UCSD-AML1 (cell line): Measurements from ENCODE around the gene GSN.

Experiments used
- DNase-seq: peaks from one replicate; lab custom pipeline; 2025; ENCODE audit not compliant: unreplicated experiment; lab: John Stamatoyannopoulos, UW

The GSN gene

DNA sequence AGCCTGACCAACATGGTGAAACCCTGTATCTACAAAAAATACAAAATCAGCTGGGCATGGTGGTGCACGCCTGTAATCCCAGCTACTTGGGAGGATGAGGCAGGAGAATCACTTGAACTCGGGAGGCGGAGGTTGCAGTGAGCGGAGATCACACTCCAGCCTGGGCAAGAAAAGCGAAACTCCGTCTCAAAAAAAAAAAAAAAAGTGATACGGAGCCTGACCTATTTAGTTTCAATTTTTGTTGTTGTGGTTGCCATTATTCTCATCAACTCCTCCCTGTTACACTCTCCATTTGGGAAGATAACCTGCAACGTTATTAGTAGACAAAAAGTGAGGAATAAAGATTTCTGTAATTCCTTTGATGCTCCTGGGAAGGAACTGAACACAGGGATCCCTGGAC, 100.8 kb downstream of the GSN start:
- DNase-seq, result no peak

DNA sequence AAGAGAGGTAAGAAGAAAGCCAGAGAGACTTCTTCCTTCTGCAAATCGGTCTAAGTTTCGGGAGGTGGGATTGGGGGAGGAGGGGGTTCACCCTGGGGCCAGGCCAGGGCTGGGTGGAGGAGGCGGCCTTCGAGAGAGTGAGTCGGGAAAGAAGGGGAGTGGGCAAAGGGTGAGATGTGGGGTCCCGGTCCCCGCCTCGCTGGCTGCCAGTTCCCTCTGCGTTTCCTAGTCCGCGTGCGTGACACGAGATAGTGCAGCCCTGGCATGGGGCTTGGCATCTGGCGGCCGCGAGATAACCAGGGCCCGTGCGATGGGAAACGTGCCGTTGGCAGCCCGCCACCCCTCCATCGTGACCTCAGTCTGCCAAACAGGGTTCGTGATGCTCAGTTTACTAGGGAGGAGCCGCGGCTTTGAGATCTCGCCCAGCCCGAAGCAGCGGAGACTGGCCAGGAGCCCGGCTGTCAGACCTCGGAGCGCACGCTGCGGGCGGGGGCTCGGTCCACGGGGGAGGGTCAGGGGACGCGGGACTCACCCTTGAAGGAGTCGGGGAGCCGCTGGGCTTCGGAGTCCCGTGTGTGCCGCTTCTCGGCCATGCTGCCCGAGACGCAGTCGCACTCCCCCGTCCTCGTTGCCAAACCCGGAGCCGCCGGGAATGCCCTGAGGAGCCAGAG, 101.8 kb downstream of the GSN start, which contains the start of gene STOM:
Gene STOM (minus strand): TSS at position 656 of the 671 bp plus-strand sequence. CDS start 63 bp downstream, at position 593.
- DNase-seq, result no peak

DNA sequence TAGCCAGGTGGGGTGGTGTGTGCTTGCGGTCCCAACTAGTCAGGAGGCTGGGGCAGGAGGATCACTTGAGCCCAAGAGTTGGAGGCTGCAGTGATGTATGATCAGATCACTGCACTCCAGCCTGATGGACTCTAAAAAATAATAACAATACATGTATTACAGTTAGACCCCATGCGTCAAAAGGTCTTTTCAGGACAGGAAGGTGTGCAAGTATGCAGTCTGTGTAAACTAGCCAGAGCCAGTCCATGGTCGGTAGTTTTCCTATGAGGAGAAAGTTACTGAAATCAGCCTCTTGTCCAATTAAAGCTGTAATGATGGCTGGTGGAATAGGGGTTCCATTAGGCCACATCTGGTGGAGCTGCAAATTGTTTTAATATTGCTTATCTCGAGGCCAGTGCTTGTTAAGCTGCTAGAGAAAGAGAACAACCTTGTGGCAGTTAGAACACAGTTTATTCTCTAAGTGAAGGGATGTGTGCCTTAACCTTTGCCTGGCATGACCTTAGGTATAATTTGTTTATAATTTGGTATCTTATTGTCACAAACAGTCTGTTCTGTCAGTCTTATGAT, 103.6 kb downstream of the GSN start:
- no peak for DNase-seq

DNA sequence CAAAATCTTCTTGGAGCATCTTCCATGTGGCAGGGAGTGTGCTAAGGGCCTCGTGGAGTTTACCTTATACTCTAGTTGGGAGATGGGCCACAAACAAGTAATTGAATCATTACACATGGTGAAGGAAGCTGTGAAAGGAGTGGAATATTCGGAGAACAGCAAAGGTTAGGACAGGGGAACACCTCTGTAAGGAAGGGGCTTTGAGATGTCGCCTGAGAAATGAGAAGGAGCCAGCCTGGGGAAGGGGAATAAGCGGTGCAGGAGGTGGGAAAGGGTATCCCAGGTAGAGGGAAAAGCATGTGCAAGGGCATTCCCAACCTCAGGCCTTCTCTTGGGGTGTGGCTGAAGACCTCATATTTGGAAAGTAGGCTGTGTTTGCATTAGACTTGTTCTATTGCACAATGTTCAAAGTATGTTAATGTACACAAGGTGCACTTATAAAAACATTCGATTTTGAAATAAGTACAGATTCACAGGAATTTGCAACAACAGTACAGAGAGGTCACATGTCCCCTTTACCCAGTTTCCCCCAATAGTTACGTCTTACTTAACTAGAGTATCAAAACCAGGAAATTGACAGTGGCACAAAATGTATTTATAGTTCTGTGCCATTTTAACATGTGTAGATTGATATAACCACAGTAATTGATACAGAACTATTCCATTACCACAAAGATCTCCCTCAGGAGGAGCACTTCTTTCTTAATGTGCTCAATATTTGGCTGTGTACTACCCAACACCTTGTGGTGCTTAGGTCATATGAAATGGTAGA, 104.5 kb downstream of the GSN start:
- no peak for DNase-seq

DNA sequence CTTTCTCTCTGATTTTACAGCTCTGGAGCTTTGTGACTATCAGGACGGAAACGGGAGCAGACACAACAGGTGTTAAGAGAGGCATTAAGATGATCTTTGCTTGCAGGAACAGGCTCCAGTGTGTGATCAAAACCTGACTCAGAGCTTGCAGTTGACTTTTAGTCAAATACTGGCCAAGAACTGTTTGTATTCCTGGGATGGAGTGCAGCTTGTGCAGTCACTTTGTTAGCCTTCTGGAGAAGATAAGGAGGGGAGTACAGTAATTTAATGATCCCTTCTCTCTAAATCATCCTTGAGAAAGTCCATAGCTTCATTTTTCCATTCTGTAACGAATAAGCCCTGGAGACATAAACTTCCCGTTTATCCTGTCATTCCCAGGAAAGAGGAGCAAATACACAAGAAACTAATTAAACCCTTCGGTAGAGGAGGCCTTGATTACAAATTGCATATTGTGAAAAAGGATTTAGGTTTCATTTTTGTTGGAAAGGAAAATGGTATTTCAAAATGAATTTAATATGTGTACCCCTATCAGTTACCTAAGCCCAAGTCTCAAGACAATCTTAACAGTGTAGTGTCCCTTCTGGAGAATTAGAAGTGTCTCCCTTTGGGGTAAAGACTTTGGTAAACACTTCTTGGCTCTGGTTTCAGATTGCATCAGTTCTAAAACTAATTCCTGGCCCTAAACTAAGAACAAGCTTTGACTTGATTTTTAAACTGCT, 105.2 kb downstream of the GSN start:
- DNase-seq, result no peak

DNA sequence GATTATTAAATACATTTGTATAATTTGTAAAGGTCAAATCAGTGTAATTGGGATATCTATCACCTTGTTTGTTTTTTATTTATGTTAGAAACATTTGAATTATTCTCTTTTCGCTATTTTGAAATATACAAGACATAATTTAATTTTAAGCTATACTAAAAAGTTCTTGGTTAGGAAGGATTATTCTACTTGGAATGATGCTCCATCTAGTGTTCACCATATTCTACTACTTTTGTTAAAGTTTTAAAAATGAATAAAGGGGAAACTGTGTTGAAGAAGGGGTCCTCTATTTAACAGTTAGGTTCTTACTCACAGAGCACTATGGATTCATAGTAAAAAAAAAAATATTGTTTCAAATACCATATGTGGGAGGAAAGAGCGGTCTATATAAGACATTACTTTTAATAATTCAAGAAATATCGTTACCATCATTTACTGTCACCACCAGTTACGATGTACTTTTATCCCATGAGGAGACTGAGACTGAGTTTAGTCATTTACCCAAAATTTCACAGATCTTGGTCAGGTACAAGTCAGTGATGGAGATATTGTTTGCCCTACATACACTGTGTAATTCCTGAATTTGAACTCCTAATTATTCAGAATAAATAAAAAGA, 108.4 kb downstream of the GSN start:
- no peak for DNase-seq

DNA sequence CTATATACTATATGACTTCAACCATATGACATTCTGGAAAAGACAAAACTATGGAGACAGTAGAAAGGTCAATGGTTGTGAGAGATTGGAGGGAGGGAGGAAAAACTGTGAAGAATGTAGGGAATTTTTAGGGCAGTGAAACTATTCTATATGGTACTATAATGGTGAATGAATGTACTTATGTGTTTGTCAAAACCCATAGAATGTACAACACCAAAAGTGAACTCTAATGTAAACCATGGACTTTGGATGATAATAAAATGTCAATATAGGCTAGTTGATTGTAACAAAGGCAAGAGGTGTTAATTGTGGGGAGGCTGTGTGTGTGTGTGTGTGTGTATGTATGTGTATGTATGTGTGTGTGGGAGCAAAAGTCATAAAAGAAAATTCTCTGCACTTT, 112.9 kb downstream of the GSN start:
- DNase-seq, result no peak
